GM12874 (cell line): ENCODE measurements around the gene CADPS.

Source experiments
- TF ChIP-seq, protein P1 (sequence below): IDR thresholded peaks from 2 replicates; pipeline ENCODE4 v1.5.1; 2011; ENCODE audit warnings: low read depth, mild to moderate bottlenecking, control low read depth, low read length, moderate library complexity; ENCODE audit not compliant: insufficient read depth

The CADPS gene

DNA sequence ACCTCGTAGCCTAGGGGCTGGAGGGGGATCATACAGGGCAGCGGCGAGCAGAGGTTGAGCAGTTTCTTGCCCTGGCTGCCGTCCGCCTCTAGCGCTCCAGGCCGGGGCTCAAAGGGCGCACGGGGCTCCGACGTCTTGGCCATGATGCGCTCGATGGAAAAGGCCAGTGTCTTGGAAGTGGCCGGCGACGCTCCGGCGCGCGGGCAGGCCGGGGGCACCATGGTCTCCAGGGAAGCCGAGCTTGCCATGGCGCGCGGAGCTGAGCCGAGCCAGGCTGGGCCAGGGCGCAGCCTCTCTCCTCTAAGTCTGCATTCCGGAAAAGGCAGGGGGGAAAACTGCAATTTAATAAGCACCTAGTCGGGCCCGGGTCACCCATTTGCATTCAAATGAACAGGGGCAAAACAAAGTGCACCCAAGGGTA is 502.6 kb downstream of the CADPS start:
- TF ChIP-seq, protein P1, sequence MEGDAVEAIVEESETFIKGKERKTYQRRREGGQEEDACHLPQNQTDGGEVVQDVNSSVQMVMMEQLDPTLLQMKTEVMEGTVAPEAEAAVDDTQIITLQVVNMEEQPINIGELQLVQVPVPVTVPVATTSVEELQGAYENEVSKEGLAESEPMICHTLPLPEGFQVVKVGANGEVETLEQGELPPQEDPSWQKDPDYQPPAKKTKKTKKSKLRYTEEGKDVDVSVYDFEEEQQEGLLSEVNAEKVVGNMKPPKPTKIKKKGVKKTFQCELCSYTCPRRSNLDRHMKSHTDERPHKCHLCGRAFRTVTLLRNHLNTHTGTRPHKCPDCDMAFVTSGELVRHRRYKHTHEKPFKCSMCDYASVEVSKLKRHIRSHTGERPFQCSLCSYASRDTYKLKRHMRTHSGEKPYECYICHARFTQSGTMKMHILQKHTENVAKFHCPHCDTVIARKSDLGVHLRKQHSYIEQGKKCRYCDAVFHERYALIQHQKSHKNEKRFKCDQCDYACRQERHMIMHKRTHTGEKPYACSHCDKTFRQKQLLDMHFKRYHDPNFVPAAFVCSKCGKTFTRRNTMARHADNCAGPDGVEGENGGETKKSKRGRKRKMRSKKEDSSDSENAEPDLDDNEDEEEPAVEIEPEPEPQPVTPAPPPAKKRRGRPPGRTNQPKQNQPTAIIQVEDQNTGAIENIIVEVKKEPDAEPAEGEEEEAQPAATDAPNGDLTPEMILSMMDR = no peak

DNA sequence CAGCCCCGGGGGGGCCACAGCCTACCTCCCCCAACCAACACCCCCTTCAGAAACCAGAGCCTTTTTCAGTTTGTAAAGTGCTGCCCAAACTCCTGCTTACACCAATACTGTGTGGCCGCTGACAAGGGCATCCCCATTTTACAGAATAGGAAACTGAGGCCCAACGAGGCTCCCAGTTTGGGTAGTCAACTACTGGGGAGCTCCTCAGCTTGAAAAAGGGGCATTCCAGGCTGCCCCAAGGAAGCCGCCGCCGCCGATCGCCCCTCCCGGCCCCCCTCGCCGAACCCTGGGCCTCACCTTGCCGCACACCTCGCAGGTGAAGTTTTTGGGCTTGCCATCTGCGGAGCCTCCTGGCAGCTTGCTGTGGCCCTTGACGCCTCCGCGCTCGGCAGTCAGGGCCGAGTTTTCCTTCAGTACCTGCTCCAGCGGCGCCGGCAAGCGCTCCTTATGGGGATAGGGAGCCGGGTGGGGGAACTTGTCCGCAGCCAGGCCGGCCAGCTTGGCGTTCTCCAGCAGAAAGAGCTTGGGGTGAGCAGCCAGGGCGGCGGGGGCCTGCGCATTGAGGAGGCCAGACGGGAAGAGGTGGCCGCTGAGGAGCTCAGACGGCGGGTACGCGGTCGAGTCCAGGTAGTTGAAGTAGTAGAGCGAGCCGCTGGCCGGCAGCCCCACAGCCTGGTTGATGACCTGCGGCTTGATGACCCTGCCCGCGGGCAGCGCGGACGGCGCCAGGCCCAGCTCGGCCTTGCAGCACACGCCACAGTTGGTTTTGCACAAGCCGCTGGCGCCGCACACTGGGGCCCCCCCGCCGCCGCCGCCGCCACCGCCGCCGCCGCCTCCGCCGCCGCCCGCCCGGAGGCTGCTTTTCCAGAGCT is 503.3 kb downstream of the CADPS start:
- TF ChIP-seq, protein P1 = no peak

DNA sequence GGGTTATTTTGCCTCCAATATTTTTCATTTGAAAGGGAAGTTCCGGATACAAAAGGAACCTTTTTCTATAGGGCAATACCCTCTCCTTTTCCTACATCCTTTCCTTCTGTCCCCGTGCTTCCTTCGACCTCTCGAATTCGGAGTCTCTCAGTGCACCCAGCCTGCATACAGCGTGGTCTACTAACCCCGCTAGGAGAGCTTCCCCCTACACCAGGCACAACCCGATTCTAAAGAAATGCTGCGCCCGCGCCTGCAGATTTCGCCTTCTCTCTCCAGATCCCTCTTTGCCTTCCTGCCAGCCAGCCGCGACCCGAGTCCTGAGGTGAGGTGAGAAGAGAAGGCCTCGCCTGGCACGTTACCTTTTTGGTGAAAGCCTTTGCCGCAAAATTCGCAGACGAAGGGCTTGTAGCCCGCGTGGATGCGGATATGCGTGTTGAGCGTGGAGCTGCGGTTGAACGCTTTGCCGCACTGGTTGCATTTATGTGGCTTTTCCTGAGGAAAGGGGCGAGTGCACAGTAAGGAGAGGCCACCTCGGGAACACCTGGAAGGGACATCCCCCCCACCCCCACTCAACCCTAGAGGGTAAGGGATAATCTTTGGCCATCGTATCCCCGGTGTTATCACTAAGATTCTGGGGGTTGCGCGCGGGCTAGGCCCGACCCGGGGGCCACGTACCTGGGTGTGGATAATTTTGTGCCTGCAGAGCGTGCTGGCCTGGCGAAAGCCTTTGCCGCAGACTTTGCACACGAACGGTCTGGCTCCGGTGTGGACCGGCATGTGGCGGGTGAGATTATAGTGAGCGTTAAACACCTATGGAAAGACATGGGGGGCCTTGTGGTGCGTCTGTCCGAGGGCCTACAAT is 504.1 kb downstream of the CADPS start:
- TF ChIP-seq, protein P1 = no peak

DNA sequence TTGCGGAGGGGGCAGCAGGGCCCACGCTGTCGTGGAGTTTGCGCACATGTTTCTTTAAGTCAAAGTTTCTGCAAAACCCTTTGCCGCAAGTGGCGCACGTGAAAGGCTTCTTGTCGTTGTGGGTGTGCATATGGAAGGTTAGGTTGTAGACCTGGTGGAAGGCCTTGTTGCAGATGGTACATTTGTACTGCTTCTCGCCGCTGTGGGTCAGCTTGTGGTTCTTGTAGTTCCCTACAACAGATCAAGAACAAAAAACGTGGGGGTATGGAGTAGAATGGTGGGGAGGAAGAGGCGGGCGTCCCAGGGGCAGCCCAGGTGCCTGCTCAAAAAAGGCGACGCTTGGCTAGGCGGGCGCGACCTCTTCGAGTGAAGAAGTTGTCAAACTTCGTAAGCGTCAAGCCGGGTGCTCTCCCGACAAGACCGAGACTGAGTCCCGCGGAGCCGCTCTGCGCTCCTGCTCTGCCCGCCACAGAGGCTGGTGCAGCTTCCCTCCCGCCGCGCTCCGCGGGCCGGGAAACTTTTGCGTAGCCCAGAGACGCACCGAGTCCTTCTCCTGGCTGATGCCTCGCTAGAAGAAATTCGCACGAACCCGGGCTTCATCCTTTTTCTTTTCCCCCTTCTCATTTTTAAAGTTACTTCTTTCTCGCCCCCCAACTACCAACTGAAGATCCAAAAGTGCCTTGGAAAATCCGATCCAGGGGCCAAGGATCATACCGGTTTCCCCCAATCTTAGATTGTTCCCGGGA is 504.9 kb downstream of the CADPS start:
- TF ChIP-seq, protein P1 = no peak

DNA sequence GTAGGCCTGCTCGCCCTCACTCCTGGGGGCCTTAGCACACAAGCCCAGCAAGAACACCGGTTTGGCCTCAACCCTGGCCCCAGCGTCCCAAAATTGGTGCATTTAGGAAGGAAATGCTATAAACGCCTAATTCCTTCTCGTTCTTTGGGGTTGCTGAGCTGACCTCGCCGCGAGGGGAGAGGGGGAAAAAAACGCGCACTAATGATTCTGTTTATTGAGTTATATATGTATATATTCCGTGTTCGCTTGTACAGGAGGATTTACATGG is 505.8 kb downstream of the CADPS start:
- TF ChIP-seq, protein P1 = no peak

DNA sequence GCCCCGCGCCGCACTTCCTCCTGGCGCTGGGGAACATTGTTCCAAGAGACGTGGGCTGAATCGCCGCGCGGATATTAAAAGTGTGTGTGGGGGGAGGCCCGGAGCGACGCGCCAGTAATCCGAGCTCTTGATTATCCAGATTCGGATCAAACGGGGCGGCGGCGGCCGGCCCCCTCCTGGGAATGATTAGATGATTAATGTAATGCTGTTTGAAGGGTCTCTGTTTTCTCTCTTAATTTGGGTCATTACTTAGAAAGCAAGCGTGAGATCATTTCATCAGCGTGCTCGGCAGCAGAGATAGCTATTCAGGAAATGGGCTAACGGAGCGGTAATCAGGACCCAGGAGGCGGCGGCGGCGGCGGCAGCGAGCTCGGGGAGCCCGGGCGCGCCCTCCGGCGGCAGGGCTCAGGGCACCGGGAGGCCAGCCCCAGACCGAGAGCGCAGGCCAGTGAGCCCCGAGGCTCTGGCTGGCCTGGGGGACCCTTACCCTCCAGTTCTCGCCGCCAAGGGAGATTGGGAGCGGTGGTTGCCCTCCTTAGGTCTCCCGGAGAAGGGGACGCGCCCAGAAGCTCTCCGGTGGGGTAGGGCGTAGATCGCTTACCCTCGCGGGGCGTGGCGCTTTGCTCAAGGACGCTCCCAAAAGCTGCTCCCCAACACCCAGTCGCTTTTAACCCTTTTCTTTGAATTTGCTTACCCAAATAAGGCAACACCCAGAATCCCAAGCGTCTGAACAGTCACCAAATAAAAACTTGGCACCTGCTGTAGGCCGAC is 506.3 kb downstream of the CADPS start:
- TF ChIP-seq, protein P1 = no peak
